GM10248 (cell line): Measurements from ENCODE around the gene CLPX.

Experiments
- CTCF ChIA-PET: fragments of 300-600 bp; sonication (Branson Sonifier 250); formaldehyde crosslinking; extraction: SDS; loops from one replicate; lab custom pipeline; 2021; ENCODE audit warnings: antibody characterized with exemption; lab: Yijun Ruan, JAX
- POLR2A ChIA-PET: fragments of 350-650 bp; sonication (Branson Sonifier 250); formaldehyde crosslinking; extraction: SDS; loops from one replicate; lab custom pipeline; 2020; ENCODE audit warnings: antibody characterized with exemption; lab: Yijun Ruan, JAX
- DNase-seq: peaks from one replicate; pipeline ENCODE4 v3.0.0; 2012; ENCODE audit errors: extremely low spot score
- CTCF ChIP-seq: IDR thresholded peaks from 2 replicates; pipeline ENCODE4 v1.5.1; 2012; ENCODE audit warnings: mild to moderate bottlenecking, low read depth; ENCODE audit errors: extremely low read depth, missing control alignments, control extremely low read depth

The CLPX gene

DNA sequence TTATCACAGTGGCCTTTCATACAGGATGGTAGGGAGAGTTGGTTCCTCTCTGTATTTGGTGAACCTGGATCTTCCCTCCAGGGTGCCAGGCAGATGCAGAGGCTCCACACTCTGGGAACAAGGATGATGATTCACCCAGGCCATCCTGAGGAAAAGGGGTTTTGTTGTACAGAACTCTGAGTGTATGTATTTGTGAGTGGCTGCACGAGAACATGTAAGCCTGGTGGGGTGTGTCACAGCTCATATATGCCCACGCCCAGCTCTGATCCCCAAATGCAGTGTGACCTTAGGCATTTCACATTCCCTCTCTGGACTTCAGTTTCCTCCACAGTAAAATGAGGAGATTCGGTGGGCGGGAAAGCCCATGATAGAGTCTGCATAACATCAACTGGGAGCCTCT is 37.7 kb upstream of the CLPX start:
- CTCF ChIA-PET, result interaction anchor here (3.1 kb wide), 1 partner anchor 11 kb away, joined by 14 read pairs; the partner anchor contains the start of gene CILP
- TF ChIP-seq CTCF, result no peak
- POLR2A ChIA-PET, result interaction anchor here (0.6 to 1.4 kb wide), 2 partner anchors 82 to 83 kb away, joined by 3 to 5 read pairs; partner anchors contain the start of gene RNU5B-1
- no peak for DNase-seq

- ChIA-PET CTCF (interaction anchor here (1.3 to 3.1 kb wide), 3 partner anchors 10 to 104 kb away, joined by 3 to 14 read pairs (median 3); partner anchors contain the start of gene CILP), POLR2A (interaction anchor here (1.4 kb wide), 1 partner anchor 83 kb away, joined by 3 read pairs; the partner anchor contains the start of gene RNU5B-1)
- no peak for DNase-seq
- no peak for TF ChIP-seq CTCF
These were observed 36.6 kb upstream of the CLPX start for GRCh38 chr15:65221697-65222096.

GRCh38 chr15:65219137-65219536 is 34.0 kb upstream of the CLPX start:
- ChIA-PET POLR2A (interaction anchor here (1.4 kb wide), 1 partner anchor 86 kb away, joined by 3 read pairs; no protein-coding TSS in a partner anchor), CTCF (no interaction called here)
- TF ChIP-seq CTCF, result no peak
- no peak for DNase-seq

DNA sequence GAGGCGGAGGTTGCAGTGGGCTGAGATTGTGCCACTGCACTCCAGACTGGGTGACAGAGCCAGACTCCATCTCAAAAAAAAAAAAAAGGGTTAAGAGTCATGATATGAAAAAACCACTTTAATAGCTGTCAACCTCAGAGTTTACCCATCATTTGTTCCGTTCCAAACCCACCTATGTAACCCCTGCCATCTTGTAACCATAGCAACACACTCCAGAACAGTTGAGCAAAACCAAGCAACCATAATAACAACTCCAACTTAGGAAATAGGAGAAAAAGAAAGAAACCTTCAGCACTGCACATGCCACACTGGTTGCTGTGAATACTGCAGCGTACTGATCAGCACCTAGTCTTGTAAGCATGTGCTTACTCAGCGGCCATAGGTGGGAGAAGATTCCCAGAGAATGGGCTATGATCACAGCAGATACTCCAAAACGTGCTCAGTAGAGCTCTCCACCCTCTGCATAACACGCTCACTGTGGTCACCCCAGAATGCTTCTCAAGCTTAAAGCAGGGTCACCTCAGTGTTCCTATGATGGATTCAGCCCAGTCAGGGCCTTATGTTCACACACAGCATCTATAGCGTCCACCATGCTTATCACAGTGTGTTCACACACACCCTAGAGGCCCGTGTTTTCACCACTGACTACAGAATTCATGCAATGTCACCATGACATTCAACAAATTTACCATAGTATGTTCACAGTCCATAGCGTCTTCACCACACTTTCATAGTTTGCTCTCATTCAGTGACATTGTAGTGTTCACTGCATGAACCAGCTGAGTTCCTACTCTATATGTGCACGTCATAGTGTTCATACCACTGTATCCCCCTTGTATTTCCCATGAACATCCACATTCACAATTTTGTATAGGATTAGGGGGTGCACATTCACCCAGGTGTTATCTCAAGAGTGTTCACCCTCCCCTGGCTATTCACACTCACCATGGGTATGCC is 32.7 kb upstream of the CLPX start:
- CTCF ChIA-PET, result interaction anchor here (0.7 to 1.5 kb wide), 5 partner anchors 13 to 32 kb away, joined by 3 read pairs; no protein-coding TSS in a partner anchor
- DNase-seq, result no peak
- POLR2A ChIA-PET, result no interaction called here
- no peak for TF ChIP-seq CTCF

DNA sequence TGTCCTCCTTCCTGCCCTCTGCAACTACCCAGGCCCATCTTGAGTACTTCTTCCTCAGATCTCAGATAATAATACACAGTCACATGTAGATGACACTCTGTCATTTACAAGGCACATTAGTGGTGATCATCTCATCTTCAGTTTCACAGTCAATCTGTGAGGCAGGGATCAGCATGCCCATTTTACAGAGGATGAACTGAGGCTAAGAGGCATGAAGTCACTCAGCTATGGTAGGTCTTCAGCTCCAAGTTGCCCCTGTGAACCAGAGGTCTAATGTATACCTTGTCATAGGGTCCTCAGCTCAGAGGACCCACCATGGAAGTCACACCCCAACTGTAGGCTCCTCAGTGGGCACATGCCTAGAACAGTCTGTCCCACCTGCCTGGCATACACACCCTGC is 30.4 kb upstream of the CLPX start:
- no peak for TF ChIP-seq CTCF
- POLR2A ChIA-PET, result no interaction called here
- no peak for DNase-seq
- CTCF ChIA-PET, result interaction anchor here (1.1 to 2.2 kb wide), 5 partner anchors 13 to 162 kb away, joined by 3 to 10 read pairs (median 4); partner anchors contain the start of gene PARP16

- CTCF ChIA-PET, result interaction anchor here (2.2 kb wide), 1 partner anchor 72 kb away, joined by 8 read pairs; the partner anchor contains the start of gene PARP16
- no peak for TF ChIP-seq CTCF
- DNase-seq, result no peak
- POLR2A ChIA-PET, result no interaction called here
These were observed 28.9 kb upstream of the CLPX start for GRCh38 chr15:65214010-65214409.
